GM21390 (cell line): ENCODE data around the gene CSMD2.

Experiments used
- ATAC-seq: cut with Tn5 transposase; IDR thresholded peaks from one replicate; pipeline ENCODE4 v1.9.1; 2021; ENCODE audit not compliant: unreplicated experiment

The CSMD2 gene

DNA sequence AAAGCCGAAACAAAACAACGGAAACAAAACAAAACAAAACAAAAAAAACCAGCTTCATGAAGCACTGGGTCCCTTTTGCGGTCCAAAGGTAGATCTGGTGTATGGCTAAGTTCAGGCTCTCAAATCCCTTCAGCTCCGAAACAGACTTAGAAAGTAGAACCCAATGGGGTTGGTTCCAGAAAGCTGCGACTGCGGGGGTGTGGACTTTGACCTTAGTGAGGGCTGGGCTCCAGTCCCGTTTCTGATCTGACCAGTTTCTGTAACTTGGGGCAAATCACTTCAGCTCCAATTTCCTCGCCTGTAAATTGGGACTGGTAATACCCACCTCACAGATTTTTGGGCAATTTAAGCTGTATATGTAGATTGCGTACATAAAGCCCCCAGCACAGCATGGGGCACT lies 587.4 kb downstream of the CSMD2 start:
- no peak for ATAC-seq

DNA sequence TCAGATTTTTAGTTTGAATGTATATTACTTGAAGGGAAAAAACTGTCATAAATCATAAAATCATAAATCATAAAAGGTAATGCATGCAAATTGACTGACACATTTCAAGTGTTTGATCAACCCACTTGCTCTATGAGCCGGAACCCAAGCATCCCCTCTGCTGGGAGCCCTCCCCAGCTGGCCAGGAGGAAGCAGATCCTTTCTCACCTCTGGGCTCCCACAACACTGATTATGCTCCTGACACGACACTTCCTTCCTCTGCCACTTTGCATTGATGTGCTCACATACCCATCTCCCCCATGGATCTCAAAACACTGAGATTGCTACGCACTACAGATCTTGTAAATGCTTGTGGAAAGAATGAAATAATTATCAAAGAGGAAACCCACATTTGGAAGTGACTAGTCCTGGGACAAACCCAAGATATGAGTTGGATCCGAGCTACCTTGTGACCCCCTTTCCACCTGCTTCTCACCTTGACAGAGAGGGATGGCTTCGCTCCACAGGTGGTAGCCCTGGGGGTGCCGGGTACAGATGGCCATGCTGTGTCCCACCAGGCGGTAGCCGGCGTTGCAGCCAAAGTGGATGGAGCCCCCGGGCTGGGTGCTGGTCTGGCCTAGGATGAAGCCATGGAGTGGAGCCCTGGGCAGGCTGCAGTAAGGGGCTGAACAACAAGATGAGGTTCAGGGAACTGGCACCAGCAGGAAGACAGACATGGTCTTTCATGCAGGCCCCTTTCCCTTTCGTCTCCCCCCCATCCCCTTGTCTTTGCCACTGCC lies 588.0 kb downstream of the CSMD2 start:
- no peak for ATAC-seq

DNA sequence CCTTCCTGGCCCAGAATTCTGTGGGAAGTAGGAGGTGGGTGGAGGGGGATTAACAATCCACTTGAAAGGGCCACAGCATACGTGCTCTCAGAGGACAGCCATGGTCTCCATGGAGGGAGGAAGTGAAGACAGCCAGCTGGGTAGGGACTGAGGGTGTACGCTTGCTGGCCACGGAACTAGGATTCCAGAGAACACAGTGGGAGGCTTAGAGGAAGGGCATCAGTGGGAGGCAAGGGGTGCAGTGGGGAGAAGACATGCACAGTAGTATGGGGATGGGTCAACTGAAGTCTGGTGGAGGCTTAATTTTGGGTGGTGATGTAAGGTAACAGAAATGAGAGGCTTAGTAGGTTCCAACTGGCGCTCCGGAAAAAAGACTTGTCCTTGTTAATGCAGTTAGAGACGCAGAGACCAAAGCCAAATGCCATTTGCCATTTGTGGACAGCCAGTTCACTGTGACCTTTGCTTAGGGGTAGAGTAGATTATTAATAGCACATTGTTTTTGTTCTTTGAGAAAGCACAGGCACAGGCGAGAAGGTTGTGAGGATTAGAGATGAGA lies 589.6 kb downstream of the CSMD2 start:
- no peak for ATAC-seq

DNA sequence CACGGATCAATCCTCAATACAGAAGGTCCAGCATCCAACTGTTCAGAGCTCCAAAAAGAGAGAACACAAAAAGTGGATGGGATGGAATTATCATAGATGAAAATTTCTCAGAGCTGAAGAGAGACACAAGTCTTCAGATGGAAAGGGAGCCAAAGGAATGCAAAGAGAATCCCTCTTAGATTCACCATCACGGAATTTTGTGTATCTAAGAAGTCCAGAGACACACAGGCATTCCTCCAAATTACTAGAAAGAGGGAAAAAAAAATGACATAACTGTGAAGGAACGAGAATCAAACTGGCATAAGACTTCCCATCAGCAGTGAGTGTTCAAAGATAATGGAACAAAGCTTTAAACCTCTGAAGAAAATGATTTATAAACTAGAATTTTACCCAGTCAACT lies 591.4 kb downstream of the CSMD2 start:
- ATAC-seq = no peak

DNA sequence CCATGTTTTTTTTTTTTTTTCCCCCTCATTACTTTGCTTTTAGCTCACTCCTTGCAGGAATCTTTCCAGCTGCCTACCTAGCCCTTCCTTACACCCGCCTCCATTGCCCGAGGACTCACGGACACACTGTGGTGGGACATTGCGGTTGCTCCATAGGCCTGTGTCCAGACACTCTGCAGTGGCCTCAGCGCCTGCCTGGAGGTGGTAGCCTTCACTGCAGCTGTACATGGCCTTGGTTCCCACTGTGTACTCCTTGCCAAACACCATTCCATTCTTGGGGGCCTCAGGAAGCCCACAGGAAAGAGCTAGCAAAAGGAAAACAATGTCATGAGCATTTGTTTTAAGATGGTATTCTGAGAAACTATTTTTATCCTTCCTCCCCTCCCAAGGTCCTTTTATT lies 592.6 kb downstream of the CSMD2 start:
- no peak for ATAC-seq

DNA sequence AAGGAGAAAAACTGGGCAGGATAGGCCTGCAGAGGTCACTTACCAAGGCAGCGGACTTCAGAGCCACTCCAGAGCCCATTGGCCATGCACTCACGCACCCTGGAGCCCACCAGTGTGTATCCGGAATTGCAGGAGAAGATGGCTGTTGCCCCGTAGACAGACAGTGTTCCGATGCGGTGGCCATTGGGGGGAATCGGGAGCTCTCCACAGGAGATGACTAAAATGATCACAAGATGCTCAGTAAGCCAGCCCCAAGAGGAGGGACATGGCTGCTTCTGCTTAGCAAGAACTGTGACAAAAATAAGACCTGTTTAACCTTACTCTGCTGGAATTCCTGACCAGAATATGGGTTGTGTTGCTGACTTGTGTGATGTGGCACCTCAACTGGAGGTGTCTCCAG lies 595.7 kb downstream of the CSMD2 start:
- ATAC-seq = no peak

DNA sequence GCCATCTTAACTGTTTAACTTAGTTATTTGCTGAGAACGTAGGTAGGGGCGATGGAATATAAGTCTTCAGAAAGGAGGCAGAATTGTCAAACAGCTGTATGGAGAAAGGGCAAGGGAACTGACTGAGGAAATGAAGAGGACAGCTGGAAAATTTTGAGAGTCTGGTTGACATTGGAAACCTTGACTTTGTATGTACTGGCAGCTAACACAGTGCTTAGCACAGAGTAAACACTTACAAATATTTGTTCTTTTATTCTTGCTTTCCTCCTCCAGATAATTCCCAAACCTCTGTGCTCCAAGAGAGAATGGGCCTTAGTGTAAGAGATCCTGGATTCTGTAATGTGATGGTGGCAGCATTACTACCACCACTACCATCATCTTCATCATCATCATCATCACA lies 601.3 kb downstream of the CSMD2 start:
- no peak for ATAC-seq

DNA sequence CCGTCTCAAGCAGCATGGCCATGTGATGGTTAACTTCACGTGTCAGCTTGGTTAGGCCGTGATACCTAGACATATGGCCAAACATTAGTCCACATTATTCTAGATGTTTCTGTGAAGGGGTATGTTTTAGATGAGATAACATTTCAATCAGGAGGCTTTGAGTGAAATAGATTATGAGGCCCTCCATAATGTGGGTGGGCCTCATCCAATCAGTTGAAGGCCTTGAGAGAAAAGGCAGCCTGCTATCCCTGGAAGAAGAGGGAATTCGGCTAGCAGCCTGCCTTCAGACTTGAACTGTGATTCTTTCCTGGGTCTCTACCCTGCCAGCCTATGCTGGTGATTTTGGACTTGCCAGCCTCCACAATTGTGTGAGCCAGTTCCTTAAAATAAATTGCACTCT lies 602.5 kb downstream of the CSMD2 start:
- no peak for ATAC-seq

DNA sequence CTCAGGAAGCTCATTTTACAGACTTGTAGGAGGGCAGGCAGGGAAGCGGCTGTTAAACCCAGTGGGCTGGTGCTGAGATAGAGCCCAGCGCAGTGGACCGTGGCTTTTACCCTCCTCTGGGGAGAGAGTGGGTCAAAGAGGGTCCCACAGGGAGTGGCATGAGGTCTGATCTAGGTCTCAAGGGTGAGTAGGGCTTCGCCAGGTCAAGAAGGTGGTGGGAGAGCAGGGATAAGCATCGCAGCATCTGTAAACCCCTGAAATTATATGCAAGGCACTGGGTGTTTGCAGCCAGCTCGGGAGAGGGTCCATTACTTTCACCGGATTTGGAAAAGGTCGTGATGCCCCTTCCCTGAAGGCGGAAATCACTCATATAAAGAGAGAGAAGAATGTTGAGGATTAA lies 603.5 kb downstream of the CSMD2 start:
- no peak for ATAC-seq

DNA sequence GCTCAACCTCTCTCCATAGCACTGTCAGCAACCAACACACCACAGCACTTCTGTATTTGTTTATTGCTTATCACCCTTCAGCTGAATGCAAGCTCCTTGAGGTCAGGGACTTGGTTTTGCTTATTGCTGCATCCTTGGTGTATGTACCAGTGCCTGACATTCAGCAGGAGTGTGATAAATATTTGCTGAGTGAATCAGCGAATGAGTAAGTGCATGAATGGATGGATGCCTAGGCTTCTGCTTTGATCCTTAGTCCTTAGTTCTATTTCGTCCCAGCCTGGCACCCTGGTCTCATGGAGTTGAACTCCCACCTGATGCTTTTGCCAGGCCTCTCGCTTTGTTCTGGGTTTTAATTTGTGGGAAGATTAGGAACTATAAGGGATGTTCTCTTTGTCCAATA lies 604.4 kb downstream of the CSMD2 start:
- no peak for ATAC-seq

DNA sequence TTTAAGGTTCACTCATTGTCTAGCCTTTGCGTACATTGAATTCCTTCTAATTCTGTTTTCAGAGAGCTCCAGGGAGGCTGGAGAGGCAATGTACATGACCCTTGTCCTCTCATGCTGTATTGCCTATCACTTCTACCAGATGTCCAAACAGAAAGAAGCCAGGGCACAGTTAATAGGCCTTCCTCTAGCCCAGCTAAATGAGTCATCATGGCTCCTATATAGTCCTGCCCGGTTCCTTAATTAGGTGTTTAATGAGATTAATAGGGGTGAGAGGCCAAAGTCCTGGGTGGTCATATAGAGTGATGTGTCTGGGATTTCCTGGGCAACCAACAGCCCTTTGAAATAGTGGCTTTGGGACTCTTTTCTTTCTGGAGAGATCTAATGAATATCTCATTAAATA lies 616.3 kb downstream of the CSMD2 start:
- ATAC-seq = no peak

DNA sequence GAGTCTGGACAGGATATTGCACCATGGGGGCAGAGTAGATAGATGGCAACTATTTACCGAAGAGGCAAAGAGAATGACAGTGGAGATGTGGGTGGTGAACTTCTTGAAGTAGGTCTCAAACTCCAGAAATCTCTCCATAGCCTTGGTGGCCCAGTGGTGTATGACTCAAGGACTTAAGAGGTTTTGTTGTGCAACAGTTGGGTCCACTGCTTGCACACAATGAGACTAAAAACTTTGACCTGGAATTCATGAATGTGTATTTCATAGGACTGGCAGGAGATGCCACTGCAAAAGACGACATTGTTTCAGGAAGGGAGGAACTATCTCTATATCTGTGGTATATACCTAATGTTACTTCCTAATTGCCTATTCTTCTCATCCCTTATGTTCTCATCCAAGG lies 616.7 kb downstream of the CSMD2 start:
- ATAC-seq = no peak

DNA sequence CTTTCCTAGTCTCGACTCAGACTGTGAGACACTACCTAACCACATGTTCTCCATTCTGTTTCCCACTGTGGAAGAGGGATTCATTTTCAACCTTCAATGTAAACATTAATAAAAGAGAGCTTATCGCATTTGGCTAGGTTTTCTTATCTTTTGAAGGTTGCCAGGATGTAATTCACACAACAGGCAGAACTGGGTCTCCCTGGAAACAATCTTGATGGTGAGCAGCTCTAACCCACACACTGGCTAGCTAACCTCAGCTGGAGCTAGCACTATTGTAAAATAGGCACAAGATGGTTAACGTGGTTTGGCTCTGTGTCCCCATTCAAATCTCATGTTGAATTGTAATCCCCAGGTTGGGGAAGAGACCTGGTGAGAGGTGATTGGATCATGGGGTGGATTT lies 617.5 kb downstream of the CSMD2 start:
- ATAC-seq = no peak

DNA sequence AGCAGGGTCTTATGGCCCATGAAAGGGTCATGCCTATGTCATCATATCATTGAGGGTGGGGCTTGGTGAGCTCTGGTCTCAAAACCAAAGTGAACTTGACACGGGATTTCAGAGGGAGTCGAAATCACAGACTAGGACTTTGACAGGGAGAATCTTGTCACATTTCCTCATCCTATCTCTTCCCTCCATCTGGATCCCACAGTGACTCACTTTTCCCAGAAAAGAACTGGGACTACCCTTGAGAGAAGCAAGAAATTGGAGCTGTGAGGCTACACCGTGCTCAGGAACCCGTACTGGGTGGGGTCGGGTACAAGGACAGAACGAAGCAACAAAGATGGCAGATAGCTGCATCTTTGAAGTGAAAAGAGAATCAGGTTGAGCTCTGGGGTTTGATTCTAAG lies 623.1 kb downstream of the CSMD2 start:
- no peak for ATAC-seq

DNA sequence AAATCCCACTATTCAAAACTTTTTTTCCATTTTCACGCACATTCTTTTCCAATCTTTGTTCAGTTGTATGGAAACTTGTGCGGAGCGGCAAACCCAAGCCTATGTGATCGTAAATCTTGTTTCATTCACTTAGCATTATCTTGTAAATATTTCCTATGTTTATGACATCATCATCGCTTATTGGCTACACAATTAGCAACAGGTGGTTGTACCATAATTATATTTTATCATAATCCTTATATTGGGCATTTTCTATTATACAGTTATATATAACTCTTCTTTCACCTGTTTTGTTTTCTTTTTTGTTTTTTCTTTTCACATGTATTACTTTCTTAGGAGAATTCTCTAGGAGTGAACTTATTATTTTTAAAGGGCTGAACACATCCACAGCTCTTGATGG lies 627.1 kb downstream of the CSMD2 start:
- ATAC-seq = no peak

DNA sequence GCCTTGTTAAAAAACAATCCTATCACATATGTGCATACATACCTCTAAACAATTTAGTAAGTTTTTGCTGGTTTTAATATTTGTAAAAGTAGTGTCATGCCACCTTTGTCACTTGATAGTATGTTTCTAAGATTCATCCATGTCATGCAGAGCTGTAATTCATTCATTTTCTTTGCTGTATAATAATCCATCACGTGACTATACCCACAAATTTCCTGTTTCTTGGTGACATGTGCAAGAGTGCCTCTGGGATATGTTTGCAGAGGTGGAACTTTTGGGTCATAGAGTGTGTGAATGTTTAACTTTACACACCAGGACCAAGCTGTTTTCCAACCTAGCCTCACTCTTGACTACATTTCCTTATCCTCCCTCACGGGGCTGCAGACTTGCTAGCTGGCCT lies 629.7 kb downstream of the CSMD2 start:
- ATAC-seq = no peak

DNA sequence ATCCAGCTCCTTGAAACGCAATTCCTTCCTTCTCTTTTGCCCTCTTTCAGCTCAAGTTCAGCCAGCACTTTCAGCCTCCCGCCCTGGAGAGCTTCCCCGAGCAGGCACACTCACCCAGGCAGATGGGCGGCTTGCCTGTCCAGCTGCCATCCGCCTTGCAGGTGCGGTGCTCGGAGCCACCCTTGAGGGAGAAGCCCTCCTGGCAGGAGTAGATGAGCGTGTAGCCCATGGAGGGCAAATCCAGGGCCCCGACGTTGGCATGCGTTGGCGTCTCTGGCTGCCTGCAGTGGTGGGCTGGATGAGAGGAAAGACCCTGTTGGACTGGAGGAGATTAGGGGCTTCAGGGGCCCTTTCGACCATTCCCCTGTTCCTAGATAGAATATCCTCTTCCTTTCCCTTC lies 632.1 kb downstream of the CSMD2 start:
- no peak for ATAC-seq

DNA sequence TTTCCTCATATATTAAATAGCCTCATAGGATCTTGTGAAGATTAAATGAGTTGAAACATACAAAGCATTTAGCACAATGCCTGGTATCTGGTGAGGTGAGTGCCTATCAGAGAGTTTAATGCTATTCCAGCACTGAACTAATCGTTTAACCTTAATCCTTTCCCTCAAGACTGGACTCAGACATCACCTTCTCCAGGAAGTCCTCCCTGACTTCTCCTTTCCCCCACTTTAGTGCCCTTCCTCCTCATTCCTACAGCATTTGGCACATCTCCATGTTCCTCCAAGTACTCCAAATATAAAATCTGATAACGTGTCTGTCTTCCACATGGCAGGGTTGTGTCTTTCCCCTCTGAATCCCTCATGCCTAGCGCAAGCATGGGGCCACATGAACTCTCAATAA lies 632.8 kb downstream of the CSMD2 start:
- no peak for ATAC-seq

DNA sequence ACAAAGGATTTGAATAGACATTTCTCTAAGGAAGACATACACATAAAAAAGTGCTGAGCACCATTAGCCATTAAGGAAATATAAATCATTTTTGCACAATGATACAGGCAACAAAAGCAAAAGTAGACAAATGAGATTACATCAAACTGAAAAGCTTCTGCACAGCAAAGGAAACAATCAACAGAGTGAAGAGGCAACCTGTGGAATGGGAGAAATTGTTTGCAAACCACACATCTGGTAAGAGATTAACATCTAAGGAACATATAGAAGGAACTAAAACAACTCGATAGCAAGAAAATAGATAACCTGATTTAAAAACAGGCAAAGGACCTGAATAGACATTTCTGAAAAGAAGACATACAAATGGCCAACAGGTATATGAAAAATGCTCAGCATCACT lies 635.1 kb downstream of the CSMD2 start:
- ATAC-seq = no peak

DNA sequence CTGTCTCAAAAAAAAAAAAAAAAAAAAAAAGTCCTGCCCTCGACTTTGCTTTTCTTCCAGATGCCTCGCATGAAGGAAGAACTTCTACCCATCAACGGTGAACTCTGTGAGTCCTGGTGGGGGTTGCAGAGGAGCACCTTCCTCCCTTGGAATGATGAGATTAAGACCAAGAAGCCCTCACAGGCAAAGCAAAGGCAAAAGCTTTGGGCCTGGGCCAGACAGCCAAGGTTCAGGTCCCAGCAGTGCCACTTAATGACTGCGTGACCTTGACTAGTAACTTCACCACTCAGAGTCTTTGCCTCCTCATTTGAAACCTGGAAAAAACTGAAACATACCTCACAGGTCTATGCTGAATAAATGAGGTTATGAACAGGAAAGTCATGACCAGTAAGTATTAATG lies 637.1 kb downstream of the CSMD2 start:
- no peak for ATAC-seq

DNA sequence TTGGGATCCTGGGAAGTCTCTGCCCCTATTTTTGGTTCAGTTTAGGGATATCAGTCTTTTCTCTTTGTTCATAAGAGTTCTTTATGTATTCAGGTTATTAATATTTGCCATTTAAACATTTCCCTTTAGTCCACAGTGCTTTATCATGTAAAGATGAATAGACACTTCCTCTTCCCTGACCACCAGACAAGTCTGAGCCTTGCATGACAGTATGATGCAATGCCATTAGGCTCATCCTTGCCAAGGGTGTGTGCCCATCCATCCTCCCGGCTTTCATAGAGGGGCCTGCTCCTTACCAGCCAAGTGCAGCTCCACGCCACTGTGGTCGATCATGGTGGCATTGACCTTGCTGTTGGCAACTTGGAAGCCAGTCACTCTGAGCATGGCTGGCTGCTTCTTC lies 640.4 kb downstream of the CSMD2 start:
- ATAC-seq = no peak

DNA sequence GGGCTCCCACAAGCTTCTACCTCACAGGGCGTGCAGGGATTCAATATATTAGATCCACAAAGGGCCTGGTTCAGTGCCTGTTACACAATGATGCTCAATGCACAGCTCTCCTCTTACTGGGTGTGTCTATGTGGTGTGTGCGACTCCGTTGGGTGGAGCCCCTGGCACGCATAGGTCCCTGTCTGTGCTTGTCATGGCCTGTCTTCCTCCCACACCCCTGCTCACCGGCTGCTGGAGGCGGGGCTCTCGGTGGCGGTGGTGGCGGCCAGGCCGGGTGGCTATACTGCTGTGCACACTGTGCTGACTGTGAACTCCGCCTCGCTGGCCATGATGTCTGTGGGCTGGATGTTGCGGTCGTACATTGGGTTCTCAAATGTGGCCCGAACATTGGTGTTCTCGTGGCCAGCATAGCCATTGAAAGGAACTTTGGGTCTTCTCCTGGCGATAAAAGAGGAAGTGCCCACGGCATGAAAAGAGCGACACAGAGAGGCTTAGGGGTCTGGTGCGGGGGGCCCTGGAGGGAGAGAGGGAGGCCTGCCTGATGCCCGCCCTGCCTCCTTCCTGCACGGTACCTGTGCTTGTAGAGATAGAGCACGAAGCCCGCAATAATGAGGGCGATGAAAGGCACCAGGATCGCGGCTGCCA lies 645.7 kb downstream of the CSMD2 start:
- no peak for ATAC-seq
